HG03039 (cell line): ENCODE results near the gene OR1D5.
"Not testable (repeated sequence)": the region's sequence is repeated elsewhere in the genome, so short reads cannot be mapped to it uniquely, and the experiment has no call there.

Source experiments
- ATAC-seq: cut with Tn5 transposase; IDR thresholded peaks from one replicate; pipeline ENCODE4 v1.9.1; 2021; ENCODE audit warnings: mild to moderate bottlenecking, moderate library complexity; ENCODE audit not compliant: unreplicated experiment

The OR1D5 gene

GRCh38 chr17:3063507-3063906 is at the start of gene OR1D5:
OR1D5 (minus strand) TSS chr17:3063607; CDS start chr17:3063607, 0 bp downstream.
- not testable (repeated sequence) for ATAC-seq

- ATAC-seq = no peak
These were observed 40.9 kb upstream of the OR1D5 start, which contains the start of gene OR1D2 for GRCh38 chr17:3104322-3104721. OR1D2 (minus strand) TSS chr17:3104422; CDS start chr17:3092996, 11,426 bp downstream.

GRCh38 chr17:3073850-3074249 is 10.4 kb upstream of the OR1D5 start:
- ATAC-seq = not testable (repeated sequence)

- not testable (repeated sequence) for ATAC-seq
These were observed 1.8 kb upstream of the OR1D5 start for GRCh38 chr17:3065192-3065591.

GRCh38 chr17:3062824-3063377 is 506 bp downstream of the OR1D5 start:
- ATAC-seq = not testable (repeated sequence)

- not testable (repeated sequence) for ATAC-seq
These were observed 8.5 kb downstream of the OR1D5 start for GRCh38 chr17:3054868-3055267.

- no peak for ATAC-seq
These were observed 13.6 kb downstream of the OR1D5 start for GRCh38 chr17:3049705-3050295.

GRCh38 chr17:3048727-3049471 is 14.5 kb downstream of the OR1D5 start:
- peak; percentile 91 for ATAC-seq

- no peak for ATAC-seq
These were observed 16.7 kb downstream of the OR1D5 start for GRCh38 chr17:3046753-3047152.

GRCh38 chr17:3043737-3044365 is 19.6 kb downstream of the OR1D5 start:
- no peak for ATAC-seq

GRCh38 chr17:3040882-3041281 is 22.5 kb downstream of the OR1D5 start:
- ATAC-seq = no peak

GRCh38 chr17:3039736-3040135 is 23.7 kb downstream of the OR1D5 start:
- no peak for ATAC-seq

- ATAC-seq = no peak
These were observed 24.5 kb downstream of the OR1D5 start for GRCh38 chr17:3038941-3039340.

- no peak for ATAC-seq
These were observed 26.1 kb downstream of the OR1D5 start for GRCh38 chr17:3037259-3037658.

- no peak for ATAC-seq
These were observed 26.6 kb downstream of the OR1D5 start for GRCh38 chr17:3036800-3037199.

- no peak for ATAC-seq
These were observed 27.5 kb downstream of the OR1D5 start for GRCh38 chr17:3035968-3036280.

- no peak for ATAC-seq
These were observed 28.0 kb downstream of the OR1D5 start for GRCh38 chr17:3035256-3035967.

GRCh38 chr17:3034578-3034920 is 28.9 kb downstream of the OR1D5 start:
- no peak for ATAC-seq

- ATAC-seq = no peak
These were observed 29.4 kb downstream of the OR1D5 start for GRCh38 chr17:3033741-3034577.

GRCh38 chr17:3033248-3033640 is 30.2 kb downstream of the OR1D5 start:
- ATAC-seq = no peak
